HepG2 (cell line): ENCODE data around the gene COQ10B.

Experiments
- CTCF ChIP-seq: sonication (generic); formaldehyde crosslinking; IDR thresholded peaks from 2 replicates; pipeline ENCODE4 v1.5.0; 2020; ENCODE audit warnings: mild to moderate bottlenecking, missing genetic modification reagents, moderate library complexity
- FOXK2 ChIP-seq: fragments of 450-650 bp; IDR thresholded peaks from 2 replicates; pipeline ENCODE4 v1.6.1; 2016
- HMGXB4 ChIP-seq, 2 experiments: sonication (generic) in 1 of 2; formaldehyde crosslinking in 1 of 2; IDR thresholded peaks; 2 replicates each; pipeline versions ENCODE4 v1.4.0 to v1.6.1; 2018 to 2020; ENCODE audit warnings: missing genetic modification reagents in 2 of 2, borderline replicate concordance in 1 of 2, low read depth in 1 of 2, mild to moderate bottlenecking in 1 of 2, missing biosample characterization in 1 of 2
- NR2F2 ChIP-seq: IDR thresholded peaks from 2 replicates; pipeline ENCODE4 v1.6.1; 2012; ENCODE audit warnings: low read depth, inconsistent platforms, borderline replicate concordance
- NR2F6 ChIP-seq, 2 experiments: IDR thresholded peaks; 2 replicates each; pipeline ENCODE4 v1.6.1; 2016; ENCODE audit warnings: antibody characterized with exemption in 1 of 2, mild to moderate bottlenecking in 1 of 2
- POLR2A ChIP-seq, 2 experiments: IDR thresholded peaks; 2 replicates each; pipeline ENCODE4 v1.6.1; 2011; ENCODE audit warnings: low read depth in 2 of 2, low read length in 2 of 2, mild to moderate bottlenecking in 1 of 2, moderate library complexity in 1 of 2; ENCODE audit not compliant: insufficient read depth in 1 of 2
- ZNF12 ChIP-seq: sonication (generic); formaldehyde crosslinking; IDR thresholded peaks from 2 replicates; pipeline ENCODE4 v1.5.0; 2020; ENCODE audit warnings: missing genetic modification reagents

- TF ChIP-seq NR2F2 (no peak), FOXK2 (peak; percentile 15; the same call in 1 of the 2 replicates), HMGXB4 (CRISPR knock-in tag; IDR thresholded peaks at IDR 0.05; ENCODE audit: borderline replicate concordance in 1 of 2, low read depth in 1 of 2) (peak; percentile 99 to 100; a peak in 3 of 4 replicates), NR2F6 (IDR thresholded peaks at IDR 0.05) (peak; percentile 40; the same call in 1 of the 2 replicates), NR2F6 (CRISPR knock-in tag; IDR thresholded peaks at IDR 0.05) (peak; percentile 87), CTCF (CRISPR knock-in tag) (peak; percentile 53), ZNF12 (CRISPR knock-in tag) (peak; percentile 69; the same call in 1 of the 2 replicates), POLR2A (IDR thresholded peaks at IDR 0.05; ENCODE audit: insufficient read depth in 1 of 2, low read depth in 2 of 2, low read length in 2 of 2) (peak; percentile 96 to 97)
Observed at GRCh38 chr2:197515739-197516392, 62.5 kb downstream of the COQ10B start, which contains the start of gene MOB4.
